Omental fat pad (tissue), 4 donors: Measurements from ENCODE around the gene MOGAT2. TPM values are rescaled to one million over a fixed set of nuclear protein-coding genes. Genes with fewer than 3 reads are reported as not detected.

Source experiments
- ATAC-seq: fragments of 150-250 bp; one replicate; pipeline ENCODE4 v1.9.1; 2016; ENCODE audit warnings: mild to moderate bottlenecking, moderate library complexity; ENCODE audit not compliant: low FRiP score
- DNase-seq: peaks from one replicate; pipeline ENCODE4 v3.0.0-alpha.2; 2019; ENCODE audit warnings: low spot score
- CTCF ChIP-seq, 3 donors: fragments of 450-650 bp; IDR thresholded peaks; one replicate each; pipeline ENCODE4 v1.5.1; 2016 to 2017; ENCODE audit warnings: antibody characterized with exemption in 3 of 3, mild to moderate bottlenecking in 3 of 3, moderate library complexity in 2 of 3
- total RNA-seq, 4 donors: library from RNA; depleted of rRNA; stranded (reverse); fragments of >200 nt; gene quantifications; one replicate each; pipeline ENCODE4 v1.1.0, GENCODE V29; 2016

The MOGAT2 gene
- total RNA-seq, 4 donors from 2014 or later: not detected

- TF ChIP-seq CTCF (IDR thresholded peaks at IDR 0.05): no peak
- ATAC-seq (no peak), DNase-seq (no peak)
Observed at GRCh38 chr11:75705541-75705940, 12.1 kb upstream of the MOGAT2 start.

- peak; percentile 95 for ATAC-seq
- DNase-seq: no peak
- peak in 2 of 3 donors; percentile 40 to 75 for TF ChIP-seq CTCF (IDR thresholded peaks at IDR 0.05)
Observed at GRCh38 chr11:75706260-75706729, 11.3 kb upstream of the MOGAT2 start.

- TF ChIP-seq CTCF (IDR thresholded peaks at IDR 0.05): no peak
- ATAC-seq (no peak), DNase-seq (no peak)
Observed at GRCh38 chr11:75714211-75714610, 3.4 kb upstream of the MOGAT2 start.

- DNase-seq (no peak), ATAC-seq (no peak)
- no peak for TF ChIP-seq CTCF (IDR thresholded peaks at IDR 0.05)
Observed at GRCh38 chr11:75715688-75716087, 1.9 kb upstream of the MOGAT2 start.

- no peak for ATAC-seq
- no peak for TF ChIP-seq CTCF (IDR thresholded peaks at IDR 0.05)
- no peak for DNase-seq
Observed at GRCh38 chr11:75716659-75717058, 979 bp upstream of the MOGAT2 start.

GRCh38 chr11:75718419-75719339 is 1.0 kb downstream of the MOGAT2 start:
- ATAC-seq: peak; percentile 15
- TF ChIP-seq CTCF (IDR thresholded peaks at IDR 0.05): no peak
- no peak for DNase-seq
